H1 (cell line): Measurements from ENCODE around the gene SCAMP2. TPM values are rescaled to one million over a fixed set of nuclear protein-coding genes. Genes with fewer than 3 reads are reported as not detected.

Experiments used
- RNF2 ChIP-seq: fragments of 200-900, 300-1000 bp; sonication (generic); IDR thresholded peaks from 2 replicates; pipeline ENCODE4 v1.7.1; 2016; ENCODE audit warnings: borderline replicate concordance, low read depth, mild to moderate bottlenecking, antibody characterized with exemption, low read length; ENCODE audit not compliant: poor library complexity, severe bottlenecking; ENCODE audit errors: missing control alignments
- RXRA ChIP-seq: IDR thresholded peaks from 2 replicates; pipeline ENCODE4 v1.6.1; 2011; ENCODE audit warnings: low read depth, mild to moderate bottlenecking, low read length, moderate library complexity; ENCODE audit not compliant: insufficient read depth
- SIX5 ChIP-seq: IDR thresholded peaks from 2 replicates; pipeline ENCODE4 v1.6.1; 2011; ENCODE audit warnings: mild to moderate bottlenecking, low read depth, low read length
- SP1 ChIP-seq: IDR thresholded peaks from 2 replicates; pipeline ENCODE4 v1.6.1; 2011; ENCODE audit warnings: low read depth, low read length
- polyA plus RNA-seq, 7 experiments: library from polyadenylated mRNA; depleted of rRNA in 3 of 7; stranded (reverse) in 5 of 7; unstranded in 2 of 7; fragments of >200 nt in 5 of 7; fragments of 200-250 nt in 2 of 7; gene quantifications; 1 replicate in 5 of 7; 2 replicates in 1 of 7; 4 replicates in 1 of 7; pipeline versions ENCODE4 v1.2.1 to v1.2.3, GENCODE V29; 2011 to 2013; ENCODE audit warnings: missing spikeins in 2 of 7, mixed read lengths in 2 of 7
- total RNA-seq: library from RNA; stranded (reverse); fragmentation: NEBNext Ultra II Directional; extraction: Animal tissue kit (Norgen Biotek cat#: 25700); gene quantifications from 2 replicates; pipeline ENCODE4 v1.2.1, GENCODE V29; 2021

Gene SCAMP2
- total and polyA plus RNA-seq, 2 of the 8 experiments (the other 6 are each of a cell fraction or from before 2014, with no cell fraction given): 41.7 to 131 TPM

- no peak for TF ChIP-seq SIX5
- no peak for TF ChIP-seq SP1
- TF ChIP-seq RNF2: no peak
- no peak for TF ChIP-seq RXRA
Observed at GRCh38 chr15:74855857-74856256, 17.3 kb downstream of the SCAMP2 start (continued).
